T-helper 9 cell (primary cell): ENCODE measurements around the gene IRS1.

Source experiments
- DNase-seq: peaks from one replicate; pipeline ENCODE4 v3.0.0-alpha.2; 2020

Gene IRS1

DNA sequence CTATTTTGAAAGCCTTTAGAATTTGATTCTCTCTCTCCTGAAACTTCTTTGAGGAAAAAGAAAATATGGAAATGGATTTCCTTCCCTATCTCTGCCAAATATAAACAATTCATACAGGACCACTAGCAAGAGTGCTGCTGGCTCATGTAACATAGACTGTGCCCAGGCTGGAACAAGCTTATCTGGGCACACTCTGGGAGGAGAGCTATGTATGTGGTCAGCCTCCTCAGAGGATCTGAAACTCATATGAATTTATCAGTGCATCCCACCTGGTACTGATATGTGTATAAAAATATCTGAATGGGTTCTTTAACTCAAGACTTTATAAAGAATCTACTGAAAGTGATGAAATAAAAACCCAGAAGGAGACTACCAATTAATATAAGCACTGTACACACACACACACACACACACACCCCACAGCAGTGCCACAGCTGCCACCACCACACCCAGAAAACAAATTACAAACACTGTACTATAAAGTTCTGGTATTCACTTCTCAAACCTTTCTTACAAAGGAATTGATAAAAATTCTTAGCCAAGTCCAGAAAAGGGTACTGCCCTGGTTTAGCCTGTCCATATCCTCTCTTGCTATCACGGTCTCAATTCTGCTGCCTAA lies 115.6 kb downstream of the IRS1 start:
- no peak for DNase-seq

DNA sequence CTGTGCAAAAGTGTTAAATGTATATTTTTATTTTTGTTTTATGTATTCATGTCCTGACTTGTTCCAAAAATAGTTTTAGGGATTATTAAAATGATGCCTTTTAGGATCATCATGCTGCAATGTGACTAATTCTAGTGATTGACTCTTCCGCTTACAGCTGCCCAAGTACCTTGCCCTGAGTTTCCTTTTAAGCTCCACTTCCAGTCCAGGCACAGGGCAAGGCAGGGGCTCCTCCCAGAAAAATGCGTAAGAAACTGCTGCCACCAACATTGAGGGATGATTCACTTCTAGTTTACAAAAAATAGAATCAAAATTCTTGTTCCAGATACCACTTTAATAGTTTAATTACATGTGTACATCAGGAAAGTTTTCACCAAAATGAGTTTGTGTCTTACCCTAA lies 116.4 kb downstream of the IRS1 start:
- DNase-seq, result no peak
